NCI-H187 treated with DMSO at 0.1 percent for 48 hours (cell line): ENCODE data around the gene LARP1.

Source experiments
- DNase-seq: peaks from one replicate; lab custom pipeline; 2025; lab: John Stamatoyannopoulos, UW

LARP1 gene

DNA sequence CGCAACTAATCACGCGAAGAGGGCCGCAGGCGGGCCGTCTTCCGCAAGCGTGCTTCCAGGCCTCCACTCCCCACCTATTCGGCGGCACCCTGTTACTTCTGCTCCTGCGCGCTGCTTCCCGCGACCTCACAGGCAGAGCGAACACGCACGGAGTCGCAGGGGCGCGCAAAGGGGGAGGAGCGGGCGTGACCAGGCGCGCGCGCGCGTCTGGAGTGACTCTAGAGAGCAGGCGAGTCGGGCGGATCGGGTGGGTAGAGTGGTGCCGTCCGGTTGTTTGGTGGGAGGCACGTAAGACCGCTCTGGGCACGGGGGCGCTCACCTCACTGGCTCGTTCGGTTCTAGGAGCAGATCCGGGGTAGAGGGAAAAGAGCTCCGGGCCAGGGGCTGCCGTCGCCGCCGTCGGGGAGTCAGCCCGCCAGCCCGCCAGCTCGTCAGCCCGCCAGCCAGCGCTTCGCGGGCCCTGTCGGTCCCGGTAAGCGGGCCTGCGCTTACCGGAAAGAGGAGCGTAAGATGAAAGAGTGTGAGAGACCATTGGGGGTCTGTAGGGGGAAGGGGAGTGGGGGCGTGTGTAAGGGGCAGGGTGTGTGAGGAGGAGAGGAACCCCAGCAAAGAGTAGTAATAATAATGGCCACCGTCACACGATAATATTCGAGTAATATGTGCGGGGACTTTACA, 103.3 kb downstream of the LARP1 start, which contains the start of gene CNOT8:
TSS of gene CNOT8 (plus strand) at position 331 of the 675 bp plus-strand sequence. CDS start 4,652 bp downstream, outside the sequence.
- DNase-seq = peak; percentile 76

DNA sequence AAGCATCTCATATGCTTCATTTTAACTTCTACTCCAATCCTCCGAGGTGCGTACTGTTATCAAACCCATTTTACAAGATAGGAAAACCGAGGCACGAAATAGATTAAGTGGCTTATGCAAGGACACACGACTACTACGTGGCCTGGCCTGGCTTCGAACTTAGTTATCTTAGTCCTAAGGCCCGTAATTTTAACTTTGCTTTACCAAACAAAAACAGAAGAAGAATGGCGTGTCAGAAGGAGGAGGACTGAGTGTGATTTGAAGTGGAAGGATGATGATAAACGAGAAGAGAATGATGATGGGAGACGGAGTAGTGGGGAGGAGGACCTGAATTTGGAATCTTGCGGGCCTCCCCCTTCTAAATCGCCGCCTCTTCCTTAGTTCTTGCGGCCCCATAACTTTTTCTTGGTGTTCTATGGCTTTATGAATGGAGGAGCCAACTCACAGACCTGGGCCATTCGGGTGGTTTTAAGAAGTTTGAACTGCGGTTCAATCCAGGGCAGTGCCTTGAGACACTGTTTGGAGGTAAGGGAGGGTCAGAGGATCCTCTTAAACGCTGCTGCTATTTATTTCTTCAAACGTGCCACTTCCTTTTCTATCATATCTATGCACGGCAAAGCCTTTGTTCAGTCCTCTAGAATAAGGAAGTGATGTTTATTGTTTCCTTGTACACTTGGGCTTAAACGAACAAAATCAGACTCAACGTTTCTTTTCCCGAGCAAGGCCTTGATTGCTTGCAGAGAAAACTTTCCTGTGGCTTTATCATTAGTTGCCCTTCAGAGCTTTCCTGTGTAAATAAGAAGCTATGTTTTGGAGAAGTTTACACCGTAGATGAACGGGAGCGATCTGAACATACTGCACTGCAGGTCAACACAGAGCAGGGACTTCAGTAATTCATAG, 104.0 kb downstream of the LARP1 start:
- no peak for DNase-seq

DNA sequence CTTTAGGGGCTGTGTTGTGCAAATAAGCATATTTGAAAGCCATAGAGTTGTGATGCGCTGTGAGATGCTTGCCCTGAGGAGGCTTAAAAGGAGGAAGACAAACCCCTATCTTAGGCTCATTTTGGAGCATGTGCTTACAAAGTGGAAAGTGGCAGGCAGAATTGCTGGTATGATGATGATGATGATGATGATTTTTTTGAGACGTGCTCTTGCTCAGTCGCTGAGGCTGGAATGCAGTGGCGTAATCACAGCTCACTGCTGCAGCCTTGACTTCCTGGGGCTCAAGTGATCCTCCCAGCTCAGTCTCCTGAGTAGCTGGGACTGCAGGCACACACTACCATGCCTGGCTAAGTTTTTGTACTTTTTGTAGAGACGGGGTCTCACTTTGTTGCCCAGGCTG, 104.9 kb downstream of the LARP1 start:
- no peak for DNase-seq

DNA sequence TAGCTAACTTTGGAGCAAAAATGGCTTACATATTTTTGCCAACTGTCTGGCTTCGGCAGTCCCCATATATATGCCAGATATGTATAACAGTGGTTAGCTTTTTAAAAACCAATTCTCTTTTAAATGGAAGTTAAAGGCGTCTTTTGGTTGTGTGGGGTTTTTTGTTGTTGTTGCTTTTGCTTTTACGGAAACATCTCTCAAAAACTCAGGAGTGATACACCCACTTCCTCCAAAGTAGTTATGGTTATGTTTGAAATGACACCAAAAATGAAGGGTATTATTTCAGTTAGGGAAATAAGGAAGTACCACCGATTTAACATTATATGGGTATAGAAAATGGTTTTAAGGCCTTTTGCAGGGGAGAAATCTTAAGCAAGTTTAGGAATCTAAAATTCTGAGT, 105.6 kb downstream of the LARP1 start:
- DNase-seq = no peak

DNA sequence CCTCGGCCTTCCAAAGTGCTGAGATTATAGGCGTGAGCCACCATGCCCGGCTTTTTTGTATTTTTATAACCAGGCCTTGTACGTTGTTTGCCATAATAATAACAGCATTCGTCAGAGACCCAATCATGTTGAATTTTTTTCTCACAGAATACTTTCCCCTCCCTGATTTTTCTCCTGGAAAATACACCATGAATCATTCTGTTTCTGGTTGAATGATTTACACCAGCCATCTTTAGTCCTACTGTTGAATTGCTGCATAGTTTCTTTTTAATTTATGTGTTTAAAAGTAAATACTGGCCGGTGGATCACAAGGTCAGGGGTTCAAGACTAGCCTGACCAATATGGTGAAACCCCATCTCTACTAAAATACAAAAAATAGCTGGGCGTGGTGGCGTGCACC, 106.8 kb downstream of the LARP1 start:
- DNase-seq = no peak

DNA sequence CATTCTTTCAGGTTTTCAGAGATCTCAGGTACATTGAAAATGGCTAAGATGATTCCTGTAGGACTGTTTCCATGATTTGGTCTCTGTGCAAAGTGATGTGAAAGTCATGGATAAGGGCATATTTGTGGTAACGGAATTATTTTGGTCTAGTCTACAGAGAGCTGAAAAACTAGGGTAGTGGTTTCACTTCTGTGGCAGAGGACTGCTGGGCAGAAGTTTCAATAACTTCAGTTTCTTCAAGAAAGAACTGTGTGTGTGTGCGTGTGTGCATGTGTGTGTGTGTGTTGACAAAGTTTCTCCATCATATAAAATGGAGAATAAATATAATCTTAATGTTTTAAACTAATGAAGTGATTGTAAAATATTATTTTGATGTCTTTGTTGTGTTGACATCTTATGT, 107.6 kb downstream of the LARP1 start:
- no peak for DNase-seq

DNA sequence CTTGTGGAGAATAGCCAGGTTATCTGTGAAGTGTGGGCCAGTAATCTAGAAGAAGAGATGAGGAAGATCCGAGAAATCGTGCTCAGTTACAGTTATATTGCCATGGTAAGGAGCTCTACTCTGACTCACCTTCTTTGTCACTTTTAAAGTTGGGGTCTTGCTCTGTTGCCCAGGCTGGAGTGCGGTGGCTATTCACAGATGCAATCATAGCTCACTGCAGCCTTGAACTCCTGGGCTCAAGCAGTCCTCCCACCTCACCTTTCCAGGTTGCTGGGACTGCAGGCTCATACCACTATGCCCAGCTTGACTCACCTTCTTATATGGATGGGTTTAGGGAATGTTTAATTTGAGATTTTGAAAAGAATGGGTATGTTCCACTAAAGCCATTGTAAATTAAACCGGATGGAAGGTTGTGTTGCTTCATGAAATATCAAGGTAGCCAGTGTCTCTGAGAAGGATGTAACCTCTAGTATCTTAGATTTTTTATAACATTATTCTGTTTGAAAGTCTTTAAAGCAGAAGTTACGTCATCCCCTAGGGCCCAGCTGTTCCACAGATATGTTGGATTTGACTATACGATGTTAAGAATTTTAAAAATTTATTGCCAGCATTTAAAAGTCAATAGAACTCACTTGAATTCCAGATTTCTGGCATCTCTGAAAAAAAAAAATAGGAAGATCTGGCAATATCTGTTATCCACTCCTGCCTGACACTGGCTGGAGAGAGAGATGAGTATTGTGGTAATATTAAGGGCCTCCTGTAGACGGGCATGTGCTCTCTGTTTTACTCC, 108.3 kb downstream of the LARP1 start:
- no peak for DNase-seq

DNA sequence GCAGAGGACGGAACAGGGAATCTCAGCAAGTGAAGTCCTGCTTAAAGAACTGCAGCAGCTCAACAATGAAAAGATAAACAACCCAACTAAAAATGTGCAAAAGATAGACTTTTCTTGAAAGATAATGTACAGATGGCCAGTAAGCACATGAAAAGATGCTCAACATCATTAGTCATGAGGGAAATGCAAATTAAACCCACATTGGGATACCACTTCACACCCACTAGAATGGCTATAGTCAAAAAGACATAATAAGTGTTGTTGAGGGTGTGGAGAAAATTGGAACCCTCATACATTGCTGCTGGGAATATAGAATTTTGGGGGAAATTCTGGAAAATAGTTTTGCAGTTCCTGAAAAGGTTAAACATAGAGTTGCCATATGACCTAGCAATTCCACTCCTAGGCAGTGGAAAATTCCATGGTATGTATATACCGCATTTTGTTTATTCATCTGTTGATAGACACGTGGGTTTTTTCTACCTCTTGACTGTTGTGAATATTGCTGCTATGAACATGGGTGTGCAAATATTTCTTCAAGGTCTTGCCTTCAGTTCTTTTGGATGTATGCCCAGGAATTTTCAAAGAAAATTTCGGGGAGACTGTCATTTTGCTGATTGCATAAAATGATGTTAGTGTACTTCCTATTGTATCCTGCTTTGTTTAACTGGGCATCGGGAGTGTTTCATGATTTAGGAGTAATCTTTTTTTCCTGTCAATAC, 110.4 kb downstream of the LARP1 start:
- no peak for DNase-seq

DNA sequence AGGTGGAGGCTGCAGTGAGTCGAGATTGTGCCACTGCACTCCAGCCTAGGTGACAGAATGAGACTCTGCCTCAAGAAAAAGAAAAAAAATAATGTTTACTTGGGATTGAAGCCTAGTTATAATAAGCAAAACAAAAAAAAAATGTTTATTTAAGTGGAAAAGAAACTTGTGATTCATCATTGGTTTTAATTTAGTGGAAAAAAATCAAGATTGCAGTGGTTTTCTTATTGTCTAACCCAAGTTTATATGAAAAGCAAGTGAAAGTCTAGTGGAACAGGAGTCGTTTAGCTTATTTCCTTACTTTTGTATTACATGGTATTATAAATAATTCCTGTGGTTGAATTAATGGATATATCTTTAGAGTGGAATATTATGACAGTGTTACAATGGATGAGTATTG, 111.7 kb downstream of the LARP1 start:
- DNase-seq = no peak
